Panc1 (cell line): ENCODE measurements around the gene PLEKHG4B. TPM values are rescaled to one million over a fixed set of nuclear protein-coding genes. Genes with fewer than 3 reads are reported as not detected.

Experiments used
- ATAC-seq: fragments of 200-7000 bp; cut with Tn5 transposase; 2 replicates; pipeline ENCODE4 v1.9.1; 2020; ENCODE audit warnings: mild to moderate bottlenecking, moderate library complexity
- BruUV-seq: library from RNA; stranded (reverse); fragments of 400-500 nt; replicated peaks from 2 replicates; lab custom pipeline; 2021; lab: Mats Ljungman, UMichigan
- CTCF ChIA-PET: fragments of 300-600 bp; sonication (Branson Sonifier 250); formaldehyde crosslinking; loops from one replicate; lab custom pipeline; 2022; ENCODE audit warnings: antibody characterized with exemption; lab: Charles Lee
- POLR2A ChIA-PET: fragments of 300-600 bp; sonication (Branson Sonifier 250); formaldehyde crosslinking; loops from one replicate; lab custom pipeline; 2022; ENCODE audit warnings: antibody characterized with exemption; lab: Charles Lee
- DNase-seq: peaks from one replicate; pipeline ENCODE4 v3.0.0-alpha.2; 2010; ENCODE audit warnings: low read depth, low spot score
- H3K27ac ChIP-seq: 2 replicates; pipeline ENCODE4 v1.5.1; 2011; ENCODE audit warnings: mild to moderate bottlenecking, low read length, inconsistent platforms
- H3K27me3 ChIP-seq: fragments of 200-500 bp; sonication (Bioruptor generic); 2 replicates; pipeline ENCODE4 v1.6.0; 2014; ENCODE audit warnings: low read length, inconsistent platforms; ENCODE audit not compliant: control insufficient read depth, insufficient read depth
- H3K36me3 ChIP-seq: fragments of 200-500 bp; sonication (Bioruptor generic); 2 replicates; pipeline ENCODE4 v1.5.1; 2014; ENCODE audit warnings: inconsistent platforms, mild to moderate bottlenecking, low read length, moderate library complexity; ENCODE audit not compliant: control insufficient read depth, insufficient read depth
- H3K4me1 ChIP-seq: 2 replicates; pipeline ENCODE4 v1.5.1; 2011; ENCODE audit warnings: inconsistent platforms, mild to moderate bottlenecking, low read length, moderate library complexity; ENCODE audit not compliant: control insufficient read depth, insufficient read depth
- H3K4me3 ChIP-seq, 2 experiments: 2 replicates each; pipeline ENCODE4 v1.5.1; 2011 to 2012; ENCODE audit warnings: low read depth in 2 of 2, low read length in 2 of 2, mild to moderate bottlenecking in 2 of 2, inconsistent platforms in 1 of 2, moderate library complexity in 1 of 2
- H3K9me3 ChIP-seq: fragments of 200-500 bp; sonication (Bioruptor generic); 2 replicates; pipeline ENCODE4 v1.5.1; 2014; ENCODE audit warnings: low read depth, mild to moderate bottlenecking, inconsistent platforms, low read length, moderate library complexity; ENCODE audit not compliant: control insufficient read depth, insufficient read depth
- CTCF ChIP-seq: fragments of 450-650 bp; IDR thresholded peaks from 2 replicates; pipeline ENCODE4 v1.5.1; 2017; ENCODE audit warnings: mild to moderate bottlenecking
- POLR2AphosphoS5 ChIP-seq: IDR thresholded peaks from 2 replicates; pipeline ENCODE4 v1.6.1; 2012; ENCODE audit warnings: mild to moderate bottlenecking, low read depth, low read length, moderate library complexity
- SIN3A ChIP-seq: IDR thresholded peaks from 2 replicates; pipeline ENCODE4 v1.6.1; 2012; ENCODE audit warnings: low read depth, mild to moderate bottlenecking, low read length, moderate library complexity, borderline replicate concordance; ENCODE audit not compliant: insufficient read depth
- TCF7L2 ChIP-seq: IDR thresholded peaks from 2 replicates; pipeline ENCODE4 v1.6.1; 2011; ENCODE audit warnings: mild to moderate bottlenecking, low read depth, low read length, inconsistent platforms
- in situ Hi-C: cut with HindIII; loops from 2 replicates; pipeline ENCODE4 v1.10.0; 2016; ENCODE audit warnings: low sequenced_read_pairs, low pct_unique_long_range_greater_than_20kb
- intact Hi-C: fragments of 100-400 bp; cut with micrococcal nuclease; formaldehyde crosslinking; loops from one replicate; pipeline ENCODE4 v1.10.0; 2022; ENCODE audit not compliant: unreplicated experiment
- total RNA-seq: library from RNA; stranded (reverse); gene quantifications from one replicate; pipeline ENCODE4 v1.2.1, GENCODE V29; 2021; ENCODE audit not compliant: unreplicated experiment
- TF ChIP-seq, protein P1 (sequence below), 2 experiments: IDR thresholded peaks; 2 replicates each; pipeline ENCODE4 v1.6.1; 2011 to 2012; ENCODE audit warnings: low read depth in 2 of 2, control low read depth in 1 of 2, low read length in 1 of 2, mild to moderate bottlenecking in 1 of 2, moderate library complexity in 1 of 2; ENCODE audit not compliant: insufficient read depth in 1 of 2

PLEKHG4B gene
- total RNA-seq, 1 experiment from 2014 or later = 8.9 TPM

GRCh38 chr5:77957-78804 is 13.8 kb upstream of the PLEKHG4B start:
- CTCF ChIA-PET = no interaction called here
- Histone ChIP-seq H3K27me3 (no peaks in the 10 kb centered on the region), H3K9me3 (no peaks in the 10 kb centered on the region), H3K27ac (no peak overlapping the region), H3K36me3 (no peaks in the 10 kb centered on the region), H3K4me1 (peaks cover 31% of the 10 kb centered on the region), H3K4me3 (no peak overlapping the region)
- in situ Hi-C loops = no loop called here
- ATAC-seq (peak; percentile 84), DNase-seq (no peak)
- POLR2A ChIA-PET = no interaction called here
- intact Hi-C loops = no loop called here
- TF ChIP-seq SIN3A = no peak
- TF ChIP-seq POLR2AphosphoS5 = no peak
- TF ChIP-seq TCF7L2 = no peak
- TF ChIP-seq CTCF = peak; percentile 84
- TF ChIP-seq, protein P1, sequence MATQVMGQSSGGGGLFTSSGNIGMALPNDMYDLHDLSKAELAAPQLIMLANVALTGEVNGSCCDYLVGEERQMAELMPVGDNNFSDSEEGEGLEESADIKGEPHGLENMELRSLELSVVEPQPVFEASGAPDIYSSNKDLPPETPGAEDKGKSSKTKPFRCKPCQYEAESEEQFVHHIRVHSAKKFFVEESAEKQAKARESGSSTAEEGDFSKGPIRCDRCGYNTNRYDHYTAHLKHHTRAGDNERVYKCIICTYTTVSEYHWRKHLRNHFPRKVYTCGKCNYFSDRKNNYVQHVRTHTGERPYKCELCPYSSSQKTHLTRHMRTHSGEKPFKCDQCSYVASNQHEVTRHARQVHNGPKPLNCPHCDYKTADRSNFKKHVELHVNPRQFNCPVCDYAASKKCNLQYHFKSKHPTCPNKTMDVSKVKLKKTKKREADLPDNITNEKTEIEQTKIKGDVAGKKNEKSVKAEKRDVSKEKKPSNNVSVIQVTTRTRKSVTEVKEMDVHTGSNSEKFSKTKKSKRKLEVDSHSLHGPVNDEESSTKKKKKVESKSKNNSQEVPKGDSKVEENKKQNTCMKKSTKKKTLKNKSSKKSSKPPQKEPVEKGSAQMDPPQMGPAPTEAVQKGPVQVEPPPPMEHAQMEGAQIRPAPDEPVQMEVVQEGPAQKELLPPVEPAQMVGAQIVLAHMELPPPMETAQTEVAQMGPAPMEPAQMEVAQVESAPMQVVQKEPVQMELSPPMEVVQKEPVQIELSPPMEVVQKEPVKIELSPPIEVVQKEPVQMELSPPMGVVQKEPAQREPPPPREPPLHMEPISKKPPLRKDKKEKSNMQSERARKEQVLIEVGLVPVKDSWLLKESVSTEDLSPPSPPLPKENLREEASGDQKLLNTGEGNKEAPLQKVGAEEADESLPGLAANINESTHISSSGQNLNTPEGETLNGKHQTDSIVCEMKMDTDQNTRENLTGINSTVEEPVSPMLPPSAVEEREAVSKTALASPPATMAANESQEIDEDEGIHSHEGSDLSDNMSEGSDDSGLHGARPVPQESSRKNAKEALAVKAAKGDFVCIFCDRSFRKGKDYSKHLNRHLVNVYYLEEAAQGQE (IDR thresholded peaks at IDR 0.05; ENCODE audit: insufficient read depth in 1 of 2, low read depth in 2 of 2, low read length in 1 of 2) = no peak
- BruUV-seq = no TSS peak

- ChIA-PET POLR2A (no interaction called here), CTCF (no interaction called here)
- DNase-seq = peak; percentile 38
- no peaks in the 10 kb centered on the region for H3K36me3 ChIP-seq
- no peaks in the 10 kb centered on the region for H3K9me3 ChIP-seq
- H3K27ac ChIP-seq = no peak overlapping the region
- BruUV-seq = no TSS peak
- intact Hi-C loops = no loop called here
- peaks cover 31% of the 10 kb centered on the region for H3K4me1 ChIP-seq
- in situ Hi-C loops = no loop called here
- TF ChIP-seq CTCF (peak; percentile 55), POLR2AphosphoS5 (no peak)
- ATAC-seq = no peak; the same call in 1 of the 2 replicates
- no peak overlapping the region for H3K4me3 ChIP-seq
- no peaks in the 10 kb centered on the region for H3K27me3 ChIP-seq
These were observed 13.2 kb upstream of the PLEKHG4B start for GRCh38 chr5:78805-79149.
